OCI-LY7 (cell line): ENCODE measurements around the gene BGLAP.

Experiments
- CTCF ChIP-seq: fragments of 200-600 bp; sonication (generic); conservative IDR thresholded peaks from 2 replicates; pipeline ENCODE4 v1.5.1; 2014; ENCODE audit warnings: mild to moderate bottlenecking, antibody characterized with exemption, low read length, moderate library complexity, mixed read lengths
- EZH2phosphoT487 ChIP-seq: fragments of 200-600 bp; sonication (generic); IDR thresholded peaks from 2 replicates; pipeline ENCODE4 v1.6.1; 2018; ENCODE audit warnings: low read depth, borderline replicate concordance, mild to moderate bottlenecking, mixed run types, antibody characterized with exemption, low read length, moderate library complexity, mixed read lengths

GRCh38 chr1:156196445-156196844, 45.5 kb upstream of the BGLAP start:
- TF ChIP-seq CTCF (no peak), EZH2phosphoT487 (no peak)
